SK-N-SH (cell line): ENCODE measurements around the gene SH3RF2.

Experiments
- CHD2 ChIP-seq: fragments of 150-350 bp; IDR thresholded peaks from 2 replicates; pipeline ENCODE4 v1.6.1; 2018; ENCODE audit warnings: low read length; ENCODE audit not compliant: partially characterized antibody
- EZH2phosphoT487 ChIP-seq: fragments of 200-600 bp; sonication (generic); IDR thresholded peaks from 2 replicates; pipeline ENCODE4 v1.6.1; 2017; ENCODE audit warnings: low read depth, mixed run types, mild to moderate bottlenecking, antibody characterized with exemption, moderate library complexity, borderline replicate concordance
- MXI1 ChIP-seq: IDR thresholded peaks from 2 replicates; pipeline ENCODE4 v1.6.1; 2012; ENCODE audit warnings: mild to moderate bottlenecking, low read depth, low read length, improper control_type of control experiment
- NRF1 ChIP-seq: IDR thresholded peaks from 2 replicates; pipeline ENCODE4 v1.6.1; 2012; ENCODE audit warnings: low read depth, mild to moderate bottlenecking, low read length
- POLR2AphosphoS5 ChIP-seq: IDR thresholded peaks from 2 replicates; pipeline ENCODE4 v1.6.1; 2012; ENCODE audit warnings: low read depth, low read length
- RAD21 ChIP-seq: IDR thresholded peaks from 2 replicates; pipeline ENCODE4 v1.6.1; 2012; ENCODE audit warnings: mild to moderate bottlenecking, low read length
- RFX5 ChIP-seq: IDR thresholded peaks from 2 replicates; pipeline ENCODE4 v1.6.1; 2012; ENCODE audit warnings: mild to moderate bottlenecking, improper control_type of control experiment, low read length
- TAF1 ChIP-seq: IDR thresholded peaks from 2 replicates; pipeline ENCODE4 v1.6.1; 2012; ENCODE audit warnings: low read depth, mild to moderate bottlenecking, low read length, moderate library complexity, borderline replicate concordance
- TF ChIP-seq, protein P1 (sequence below): fragments of 200-600 bp; sonication (generic); IDR thresholded peaks from 2 replicates; pipeline ENCODE4 v1.6.1; 2017; ENCODE audit warnings: antibody characterized with exemption, mild to moderate bottlenecking, moderate library complexity
- TF ChIP-seq, protein P2 (sequence below): IDR thresholded peaks from 2 replicates; pipeline ENCODE4 v1.4.0; 2012; ENCODE audit warnings: low read depth
- TF ChIP-seq, protein P3 (sequence below): IDR thresholded peaks from 2 replicates; pipeline ENCODE4; 2012
- TF ChIP-seq, protein P4 (sequence below): IDR thresholded peaks from 2 replicates; pipeline ENCODE4 v1.4.0; 2012; ENCODE audit warnings: low read depth, borderline replicate concordance

DNA sequence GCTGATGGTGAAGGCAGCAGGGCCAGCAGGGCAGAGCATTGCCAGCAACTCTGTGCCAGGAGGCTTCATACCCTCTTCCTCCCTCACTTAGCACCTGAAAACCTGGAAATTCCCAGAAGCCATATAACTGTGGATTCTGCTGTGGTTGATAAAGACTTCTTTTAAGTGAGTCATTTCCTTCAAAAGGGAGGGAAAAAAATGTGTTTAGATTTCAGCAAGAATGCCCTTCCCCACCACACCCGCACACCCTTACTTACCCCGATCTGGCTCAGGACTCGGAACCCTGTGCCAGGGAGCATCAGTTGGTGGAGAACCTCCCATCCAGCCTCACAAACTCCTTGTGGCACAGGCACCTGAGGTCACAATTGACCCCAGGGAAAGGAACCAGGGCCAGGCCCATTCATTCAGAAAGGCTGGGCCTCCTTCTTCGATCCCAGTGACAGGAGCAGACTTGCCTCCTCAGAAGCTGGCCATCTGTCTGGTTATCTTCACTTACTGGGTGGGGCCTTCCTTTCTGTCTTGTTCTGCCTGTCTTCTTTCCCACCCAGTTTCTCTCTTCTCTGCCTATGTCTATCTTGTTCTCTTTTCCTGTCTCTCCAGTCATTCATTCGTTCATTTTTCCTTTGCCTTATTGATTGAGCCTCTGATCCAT is 106.4 kb downstream of the SH3RF2 start:
- TF ChIP-seq, protein P1, sequence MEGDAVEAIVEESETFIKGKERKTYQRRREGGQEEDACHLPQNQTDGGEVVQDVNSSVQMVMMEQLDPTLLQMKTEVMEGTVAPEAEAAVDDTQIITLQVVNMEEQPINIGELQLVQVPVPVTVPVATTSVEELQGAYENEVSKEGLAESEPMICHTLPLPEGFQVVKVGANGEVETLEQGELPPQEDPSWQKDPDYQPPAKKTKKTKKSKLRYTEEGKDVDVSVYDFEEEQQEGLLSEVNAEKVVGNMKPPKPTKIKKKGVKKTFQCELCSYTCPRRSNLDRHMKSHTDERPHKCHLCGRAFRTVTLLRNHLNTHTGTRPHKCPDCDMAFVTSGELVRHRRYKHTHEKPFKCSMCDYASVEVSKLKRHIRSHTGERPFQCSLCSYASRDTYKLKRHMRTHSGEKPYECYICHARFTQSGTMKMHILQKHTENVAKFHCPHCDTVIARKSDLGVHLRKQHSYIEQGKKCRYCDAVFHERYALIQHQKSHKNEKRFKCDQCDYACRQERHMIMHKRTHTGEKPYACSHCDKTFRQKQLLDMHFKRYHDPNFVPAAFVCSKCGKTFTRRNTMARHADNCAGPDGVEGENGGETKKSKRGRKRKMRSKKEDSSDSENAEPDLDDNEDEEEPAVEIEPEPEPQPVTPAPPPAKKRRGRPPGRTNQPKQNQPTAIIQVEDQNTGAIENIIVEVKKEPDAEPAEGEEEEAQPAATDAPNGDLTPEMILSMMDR = no peak
- TF ChIP-seq RFX5 = no peak
- TF ChIP-seq, protein P2, sequence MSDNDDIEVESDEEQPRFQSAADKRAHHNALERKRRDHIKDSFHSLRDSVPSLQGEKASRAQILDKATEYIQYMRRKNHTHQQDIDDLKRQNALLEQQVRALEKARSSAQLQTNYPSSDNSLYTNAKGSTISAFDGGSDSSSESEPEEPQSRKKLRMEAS = no peak
- no peak for TF ChIP-seq CHD2
- TF ChIP-seq RAD21 = no peak
- TF ChIP-seq, protein P3, sequence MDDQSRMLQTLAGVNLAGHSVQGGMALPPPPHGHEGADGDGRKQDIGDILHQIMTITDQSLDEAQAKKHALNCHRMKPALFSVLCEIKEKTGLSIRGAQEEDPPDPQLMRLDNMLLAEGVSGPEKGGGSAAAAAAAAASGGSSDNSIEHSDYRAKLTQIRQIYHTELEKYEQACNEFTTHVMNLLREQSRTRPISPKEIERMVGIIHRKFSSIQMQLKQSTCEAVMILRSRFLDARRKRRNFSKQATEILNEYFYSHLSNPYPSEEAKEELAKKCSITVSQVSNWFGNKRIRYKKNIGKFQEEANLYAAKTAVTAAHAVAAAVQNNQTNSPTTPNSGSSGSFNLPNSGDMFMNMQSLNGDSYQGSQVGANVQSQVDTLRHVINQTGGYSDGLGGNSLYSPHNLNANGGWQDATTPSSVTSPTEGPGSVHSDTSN = no peak
- no peak for TF ChIP-seq EZH2phosphoT487
- no peak for TF ChIP-seq POLR2AphosphoS5
- TF ChIP-seq TAF1 = no peak
- TF ChIP-seq MXI1 = no peak
- TF ChIP-seq, protein P4, sequence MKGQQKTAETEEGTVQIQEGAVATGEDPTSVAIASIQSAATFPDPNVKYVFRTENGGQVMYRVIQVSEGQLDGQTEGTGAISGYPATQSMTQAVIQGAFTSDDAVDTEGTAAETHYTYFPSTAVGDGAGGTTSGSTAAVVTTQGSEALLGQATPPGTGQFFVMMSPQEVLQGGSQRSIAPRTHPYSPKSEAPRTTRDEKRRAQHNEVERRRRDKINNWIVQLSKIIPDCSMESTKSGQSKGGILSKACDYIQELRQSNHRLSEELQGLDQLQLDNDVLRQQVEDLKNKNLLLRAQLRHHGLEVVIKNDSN = no peak
- TF ChIP-seq NRF1 = no peak
